ENCODE measurements around the gene B3GNT8.
"Not testable (repeated sequence)": the region's sequence is repeated elsewhere in the genome, so short reads cannot be mapped to it uniquely, and the experiment has no call there.

B3GNT8 gene

GRCh38 chr19:41436674-41436951 is 9.4 kb upstream of the B3GNT8 start:
- no peak for TF ChIP-seq CTCF (IDR thresholded peaks at IDR 0.05; ENCODE audit: borderline replicate concordance, control extremely low read depth, extremely low read depth, insufficient read depth, missing control alignments)
- no peak for DNase-seq (ENCODE audit: low spot score)
- in situ Hi-C loops (cut with MboI; ENCODE audit: low sequenced_read_pairs, unreplicated experiment) = no loop called here

- no peak for TF ChIP-seq CTCF (IDR thresholded peaks at IDR 0.05; ENCODE audit: borderline replicate concordance, control extremely low read depth, extremely low read depth, insufficient read depth, missing control alignments)
- in situ Hi-C loops (cut with MboI; ENCODE audit: low sequenced_read_pairs, unreplicated experiment) = no loop called here
- DNase-seq (ENCODE audit: low spot score) = no peak
These were observed 8.9 kb upstream of the B3GNT8 start for GRCh38 chr19:41435936-41436673.

- DNase-seq (ENCODE audit: low spot score); in situ Hi-C loops (cut with MboI; ENCODE audit: low sequenced_read_pairs, unreplicated experiment): not testable (repeated sequence)
These were observed 8.2 kb upstream of the B3GNT8 start for GRCh38 chr19:41435376-41435775.

DNA sequence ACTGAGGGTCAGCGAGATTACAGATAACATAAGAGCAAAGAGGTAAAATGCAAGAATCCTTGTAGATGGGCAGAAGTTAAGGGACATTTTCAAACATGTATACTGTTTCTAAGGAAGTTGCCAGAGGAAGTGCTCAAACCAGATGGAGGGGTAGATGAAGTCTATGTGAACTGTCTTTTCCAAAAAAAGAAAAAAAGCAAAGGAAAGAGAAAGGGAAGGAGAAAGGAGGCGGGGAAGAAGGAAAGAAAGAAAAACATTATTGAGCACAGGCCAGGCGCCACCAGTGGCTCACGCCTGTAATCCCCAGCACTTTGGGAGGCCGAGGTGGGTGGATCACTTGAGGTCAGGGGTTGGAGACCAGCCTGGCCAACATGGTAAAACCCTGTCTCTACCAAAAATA is 7.3 kb upstream of the B3GNT8 start:
- no peak for DNase-seq (ENCODE audit: low spot score)
- TF ChIP-seq CTCF (IDR thresholded peaks at IDR 0.05; ENCODE audit: borderline replicate concordance, control extremely low read depth, extremely low read depth, insufficient read depth, missing control alignments) = no peak
- in situ Hi-C loops (cut with MboI; ENCODE audit: low sequenced_read_pairs, unreplicated experiment) = no loop called here

DNA sequence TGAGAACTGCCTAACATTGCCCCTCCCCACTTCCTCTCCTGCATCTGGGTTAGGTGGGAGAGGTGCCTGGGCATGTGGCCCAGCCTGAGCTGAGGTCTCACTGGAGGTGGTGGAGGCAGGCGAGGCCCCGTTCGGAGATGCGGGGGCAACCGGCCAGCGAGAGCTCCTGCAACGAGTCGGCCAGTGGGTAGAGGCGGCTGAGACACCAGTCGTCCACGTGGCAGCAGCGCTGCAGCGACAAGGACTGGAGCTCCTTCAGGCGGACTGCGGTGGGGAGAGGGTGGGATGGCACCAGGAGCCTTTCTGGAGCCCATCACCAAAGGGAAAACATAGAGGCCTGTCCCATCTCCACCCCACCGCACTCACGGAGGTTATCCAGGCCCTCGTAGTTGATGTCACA is 6.0 kb upstream of the B3GNT8 start:
- in situ Hi-C loops (cut with MboI; ENCODE audit: low sequenced_read_pairs, unreplicated experiment) = no loop called here
- no peak for TF ChIP-seq CTCF (IDR thresholded peaks at IDR 0.05; ENCODE audit: borderline replicate concordance, control extremely low read depth, extremely low read depth, insufficient read depth, missing control alignments)
- no peak for DNase-seq (ENCODE audit: low spot score)

DNA sequence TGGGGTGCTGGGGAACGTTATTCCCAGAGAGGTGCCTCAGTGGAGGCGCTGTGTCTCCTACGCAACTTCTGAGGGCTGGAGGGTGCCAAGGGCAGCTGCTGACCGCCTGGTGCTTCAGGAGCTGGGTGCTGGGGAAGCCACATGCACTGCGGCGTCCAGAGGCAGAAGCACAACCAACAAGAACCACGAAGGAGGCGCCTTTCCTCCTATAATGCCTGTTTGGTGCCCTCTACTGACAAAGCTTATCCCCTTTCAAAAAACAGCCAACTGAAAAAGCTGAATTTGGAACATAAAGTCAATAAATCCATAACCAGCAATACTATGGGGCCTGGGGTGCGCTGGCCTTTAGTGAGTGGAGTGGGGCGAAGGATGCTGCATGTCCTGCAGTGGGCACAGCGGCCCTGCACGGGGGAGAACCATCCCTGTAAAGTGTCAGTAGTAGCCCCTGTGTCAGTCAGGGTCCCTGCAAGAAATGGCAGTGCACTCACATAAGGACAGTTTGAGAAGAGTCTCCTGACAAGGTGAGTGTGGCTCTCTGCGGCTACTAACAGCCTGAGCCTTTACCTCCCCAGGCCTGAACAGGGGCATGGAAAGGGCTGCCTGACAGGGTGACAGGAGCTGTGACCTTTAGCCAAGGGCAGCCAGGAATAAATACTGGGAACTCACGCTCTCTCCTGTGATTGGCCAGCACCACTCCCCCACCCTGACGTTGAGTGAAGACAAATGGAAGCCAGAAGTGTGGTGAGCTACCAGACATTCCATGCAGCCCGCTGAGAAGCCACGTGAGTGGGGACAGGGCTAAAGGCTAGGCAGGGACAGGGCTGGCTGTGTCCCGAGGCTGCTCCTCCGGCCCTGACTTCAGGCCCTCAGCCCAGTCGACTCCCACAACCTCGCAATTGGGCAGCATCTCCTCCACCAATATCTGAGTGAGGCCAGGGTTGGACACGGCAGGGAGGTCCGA is 4.5 kb upstream of the B3GNT8 start:
- no peak for DNase-seq (ENCODE audit: low spot score)
- TF ChIP-seq CTCF (IDR thresholded peaks at IDR 0.05; ENCODE audit: borderline replicate concordance, control extremely low read depth, extremely low read depth, insufficient read depth, missing control alignments) = peak; percentile 29

DNA sequence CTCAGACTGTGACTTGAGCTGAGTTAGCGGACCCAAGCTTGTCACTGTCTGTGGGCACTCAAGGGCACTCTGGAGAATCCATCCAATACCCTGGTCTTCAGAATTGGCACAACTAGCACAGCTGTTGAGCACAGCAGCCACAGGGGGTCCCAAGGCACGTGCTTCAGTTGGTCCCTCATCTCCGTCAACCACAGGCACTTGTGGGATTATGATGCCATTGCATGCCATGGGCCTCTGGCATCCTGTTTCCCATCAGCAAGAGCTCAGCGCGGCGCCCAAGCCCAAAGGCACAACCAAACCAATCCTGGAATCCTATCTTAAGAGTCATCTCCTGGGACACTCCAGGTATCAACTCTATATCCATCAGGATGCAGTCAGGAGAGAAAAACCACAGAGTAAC is 3.7 kb upstream of the B3GNT8 start:
- no peak for TF ChIP-seq CTCF (IDR thresholded peaks at IDR 0.05; ENCODE audit: borderline replicate concordance, control extremely low read depth, extremely low read depth, insufficient read depth, missing control alignments)
- DNase-seq (ENCODE audit: low spot score) = no peak
- in situ Hi-C loops (cut with MboI; ENCODE audit: low sequenced_read_pairs, unreplicated experiment) = no loop called here

More for the DNA sequence above, 4.5 kb upstream of the B3GNT8 start:
- in situ Hi-C loops (cut with MboI; ENCODE audit: low sequenced_read_pairs, unreplicated experiment) = no loop called here
